Left cardiac atrium (tissue), 4 donors: ENCODE data around the gene PLK5. TPM values are rescaled to one million over a fixed set of nuclear protein-coding genes. Genes with fewer than 3 reads are reported as not detected.

Experiments
- ATAC-seq, 2 donors: fragments of 200-7000 bp; cut with Tn5 transposase; one replicate each; pipeline ENCODE4 v1.9.1; 2020; ENCODE audit warnings: mild to moderate bottlenecking in 2 of 2, moderate library complexity in 2 of 2
- DNase-seq: peaks from one replicate; pipeline ENCODE4 v3.0.0-alpha.2; 2020
- intact Hi-C, 2 donors: fragments of 100-400 bp; cut with DNase I; formaldehyde crosslinking; loops; one replicate each; pipeline versions ENCODE4 v1.14.1 to v1.15.1; 2022 to 2023
- total RNA-seq, 2 donors: library from RNA; stranded (reverse); fragmentation: NEBNext Ultra II Directional; extraction: Animal tissue kit (Norgen Biotek cat#: 25700); gene quantifications; one replicate each; pipeline ENCODE4 v1.2.1, GENCODE V29; 2021
- donor health status: DM: no; HTN: yes; CAD: no.
- donor health status: DM: no; HTN: yes; CAD: no; lungs with severe emphysema.
- donor health status: DM: yes; HTN: yes; CAD: no.
- donor health status: Dilated cardiomyopathy.

The PLK5 gene
- total RNA-seq, 2 donors from 2014 or later = not detected

- DNase-seq = peak; percentile 79
- peak; percentile 74 to 87 for ATAC-seq
- intact Hi-C loops = no loop called here
These were observed 44.6 kb downstream of the PLK5 start, which contains the start of gene MEX3D for GRCh38 chr19:1568320-1569019. TSS of gene MEX3D (minus strand) at chr19:1568325. CDS start at chr19:1568058, 267 bp downstream.

GRCh38 chr19:1569997-1570396, 46.1 kb downstream of the PLK5 start:
- intact Hi-C loops = no loop called here
- ATAC-seq = no peak
- no peak for DNase-seq

DNA sequence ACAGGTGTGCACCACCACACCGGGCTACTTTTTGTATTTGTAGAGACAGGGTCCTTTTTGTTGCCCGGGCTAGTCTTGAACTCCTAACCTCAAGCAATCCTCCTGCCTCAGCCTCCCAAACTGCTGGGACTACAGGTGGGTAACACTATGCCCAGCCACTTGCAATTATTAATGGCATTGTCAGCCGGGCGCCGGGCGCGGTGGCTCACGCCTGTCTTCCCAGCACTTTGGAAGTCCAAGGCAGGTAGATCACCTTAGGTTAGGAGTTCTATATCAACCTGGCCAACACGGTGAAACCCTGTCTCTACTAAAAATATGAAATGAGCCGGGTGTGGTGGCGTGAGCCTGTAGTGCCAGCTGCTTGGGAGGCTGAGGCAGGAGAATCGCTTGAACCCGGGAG, 47.0 kb downstream of the PLK5 start:
- intact Hi-C loops = no loop called here
- DNase-seq (no peak), ATAC-seq (no peak)

- intact Hi-C loops = no loop called here
- ATAC-seq = no peak
- DNase-seq = no peak
These were observed 47.5 kb downstream of the PLK5 start for GRCh38 chr19:1571358-1571757.

DNA sequence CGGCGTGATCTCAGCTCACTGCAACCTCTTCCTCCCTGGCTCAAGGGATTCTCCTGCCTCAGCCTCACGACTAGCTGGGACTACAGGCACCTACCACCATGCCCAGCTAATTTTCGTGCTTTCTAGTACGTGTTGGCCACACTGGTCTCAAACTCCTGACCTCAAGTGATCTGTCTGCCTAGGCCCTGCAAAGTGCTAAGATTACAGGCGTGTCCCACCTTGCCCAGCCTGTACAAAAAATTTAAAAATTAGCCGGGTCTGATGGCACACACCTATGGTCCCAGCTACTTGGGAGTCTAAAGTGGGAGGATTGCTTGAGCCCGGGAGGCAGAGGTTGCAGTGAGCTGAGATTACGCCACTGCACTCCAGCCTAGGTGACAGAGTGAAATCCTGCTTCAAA, 48.9 kb downstream of the PLK5 start:
- intact Hi-C loops = no loop called here
- DNase-seq (no peak), ATAC-seq (no peak)

DNA sequence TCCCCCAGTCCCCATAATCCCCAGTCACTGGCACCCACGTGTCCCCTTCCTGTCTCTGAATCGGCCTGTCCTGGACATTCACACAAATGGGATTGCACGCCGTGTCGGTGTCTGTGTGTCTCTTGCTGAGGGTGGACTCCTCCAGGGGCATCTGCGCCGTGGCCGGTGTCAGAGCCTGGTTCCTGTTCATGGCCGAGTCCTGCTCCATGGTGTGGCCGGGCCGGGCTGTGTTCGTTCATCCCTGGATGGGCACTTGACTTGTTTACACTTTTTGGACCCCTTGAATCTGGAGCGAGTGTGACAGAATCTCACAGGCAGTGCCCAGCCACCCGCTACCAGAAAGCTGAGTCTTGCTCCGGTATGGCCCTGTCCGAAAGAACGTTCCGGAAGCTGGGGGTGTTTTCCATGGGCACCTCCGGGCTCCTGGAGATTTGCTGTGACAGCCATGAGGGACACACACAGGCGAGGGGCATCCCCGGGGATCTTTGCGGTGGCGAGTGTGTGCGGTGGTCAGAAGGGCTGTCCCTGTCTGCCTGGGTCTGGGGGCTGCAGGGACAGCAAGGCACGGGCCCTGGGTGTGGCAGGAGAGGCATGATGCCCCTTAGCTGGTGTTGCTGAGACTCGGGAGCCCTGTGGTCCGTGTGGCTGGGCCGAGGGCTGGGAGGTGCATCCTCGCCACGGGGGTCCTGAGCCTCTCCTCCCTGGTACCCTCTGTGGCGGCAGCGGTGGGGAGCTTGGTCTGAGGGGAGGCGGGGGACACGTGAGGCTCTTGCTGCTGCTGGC, 50.7 kb downstream of the PLK5 start:
- DNase-seq (no peak), ATAC-seq (no peak)
- intact Hi-C loops = no loop called here

DNA sequence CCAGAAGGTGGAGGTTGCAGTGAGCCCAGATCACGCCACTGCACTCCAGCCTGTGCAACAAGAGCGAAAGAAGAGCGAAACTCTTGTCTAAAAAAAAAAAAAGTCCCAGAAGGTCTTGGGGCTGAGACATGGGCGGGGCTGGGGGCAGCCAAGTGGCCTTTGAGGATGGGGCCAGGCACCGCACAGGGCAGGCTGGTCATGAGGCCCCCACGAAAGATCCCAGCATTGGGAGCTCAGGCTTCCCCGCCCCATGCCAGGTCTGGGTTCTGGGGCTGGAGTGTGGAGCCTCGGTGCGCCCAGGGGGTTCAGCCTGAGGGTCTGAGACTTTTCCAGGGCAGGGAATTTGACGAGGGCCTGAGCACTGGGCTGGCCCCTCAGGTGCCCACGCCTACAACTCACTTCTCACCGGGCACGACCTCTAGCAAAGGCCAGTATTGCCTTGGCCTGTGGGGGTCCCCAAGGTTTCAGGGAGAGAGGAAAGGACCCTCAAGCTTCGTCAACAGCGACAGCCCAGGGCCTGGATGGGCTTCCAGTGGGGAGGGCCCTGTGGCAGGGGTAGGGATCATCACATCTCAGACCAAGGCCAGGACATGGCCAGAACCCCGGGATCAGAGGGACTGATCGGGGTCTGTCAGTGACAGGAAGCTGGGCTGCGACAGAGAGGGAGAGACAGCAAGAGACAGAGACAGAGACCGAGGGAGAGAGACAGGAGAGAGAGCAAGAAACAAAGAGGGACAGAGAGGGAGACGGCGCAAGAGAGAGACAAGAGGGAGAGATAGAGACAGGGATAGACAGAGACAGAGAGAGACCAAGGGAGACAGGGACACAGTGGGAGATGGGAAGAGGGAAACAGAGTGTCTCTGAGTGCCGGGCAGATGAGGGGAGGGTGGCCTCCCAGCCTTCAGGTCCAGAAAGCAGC, 51.7 kb downstream of the PLK5 start:
- ATAC-seq (no peak), DNase-seq (no peak)
- intact Hi-C loops = no loop called here

DNA sequence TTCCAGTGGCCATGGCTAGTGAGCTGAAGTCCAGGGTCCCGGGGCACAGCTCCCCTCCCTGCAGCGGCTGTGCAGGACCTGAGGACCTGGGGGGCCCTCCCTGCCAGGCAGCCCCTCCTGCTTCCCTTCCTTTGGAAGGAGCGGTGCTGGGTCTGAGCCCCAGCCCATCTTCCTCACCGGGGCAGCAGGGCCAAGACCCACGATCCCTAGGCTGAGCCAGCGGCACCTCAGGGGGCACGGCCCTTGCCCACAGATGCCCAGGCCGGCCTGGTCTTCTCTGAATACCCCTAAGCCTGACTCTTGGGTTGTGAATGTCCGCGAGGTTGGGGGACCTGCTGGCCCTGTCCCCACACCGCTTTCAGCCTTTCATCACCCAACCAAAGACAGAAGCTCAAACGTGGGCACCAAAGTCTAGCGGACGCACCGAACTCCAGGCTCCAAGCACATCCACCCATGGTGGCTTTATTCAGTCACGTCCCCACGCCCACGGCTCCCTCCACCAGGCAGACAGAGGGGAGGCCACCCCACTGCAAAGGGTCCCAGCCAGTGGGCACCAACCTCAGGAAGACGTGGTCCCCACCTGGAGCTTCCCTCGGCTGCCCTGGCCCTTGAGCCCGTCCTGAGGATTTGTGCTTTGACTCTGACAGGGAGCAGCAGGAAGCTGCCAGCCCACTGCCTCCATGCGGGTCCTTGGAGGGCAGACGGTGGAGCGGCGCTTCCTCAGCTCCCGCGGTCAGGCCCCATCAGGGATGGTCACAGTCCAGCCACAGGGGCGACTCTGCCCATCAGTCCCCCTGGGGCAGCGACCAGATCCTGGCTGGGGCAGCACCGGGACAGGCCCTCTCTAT, 52.6 kb downstream of the PLK5 start:
- intact Hi-C loops = no loop called here
- no peak for ATAC-seq
- no peak for DNase-seq

DNA sequence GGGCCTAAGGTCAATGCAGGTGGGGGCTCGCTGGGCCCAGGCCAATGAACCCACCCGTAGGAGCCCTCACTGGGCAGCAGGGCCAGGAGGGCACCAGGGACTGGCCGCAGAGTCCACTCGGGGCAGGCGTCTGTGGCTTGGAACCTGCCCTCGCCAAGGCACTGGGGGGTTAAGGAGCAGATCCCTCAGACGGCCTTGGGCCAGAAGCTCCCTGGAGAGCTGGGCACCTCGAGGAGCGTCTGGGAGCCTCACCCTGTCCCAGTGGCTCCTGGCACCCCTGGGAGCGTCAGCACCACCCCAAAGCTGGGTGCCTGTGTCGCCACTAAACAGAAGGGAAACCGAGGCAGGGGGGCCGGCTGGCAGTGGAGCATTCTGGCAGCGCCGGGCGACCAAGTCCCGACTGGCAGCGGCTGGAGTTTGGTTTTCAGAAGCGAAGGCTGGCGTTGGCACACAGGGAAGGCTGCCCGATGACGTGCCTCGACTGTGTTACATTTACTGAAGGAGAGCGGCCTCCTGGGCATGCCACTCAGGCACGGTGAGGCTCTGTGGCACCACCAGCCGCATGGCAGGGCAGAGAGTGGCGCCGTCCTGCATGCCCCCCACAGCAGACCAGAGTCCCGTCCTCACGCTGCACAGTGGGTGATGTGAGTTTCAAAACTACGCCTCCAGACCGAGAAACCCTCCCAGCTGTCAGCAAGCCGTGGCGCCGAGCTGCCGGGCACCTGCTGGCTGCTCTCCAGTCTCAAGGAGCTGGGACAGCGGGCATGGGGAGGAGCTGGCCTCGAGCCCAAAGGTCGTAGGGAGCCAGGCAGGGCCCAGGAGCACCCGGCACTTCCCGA, 53.4 kb downstream of the PLK5 start:
- DNase-seq (no peak), ATAC-seq (peak; percentile 47 to 53)
- intact Hi-C loops = no loop called here

DNA sequence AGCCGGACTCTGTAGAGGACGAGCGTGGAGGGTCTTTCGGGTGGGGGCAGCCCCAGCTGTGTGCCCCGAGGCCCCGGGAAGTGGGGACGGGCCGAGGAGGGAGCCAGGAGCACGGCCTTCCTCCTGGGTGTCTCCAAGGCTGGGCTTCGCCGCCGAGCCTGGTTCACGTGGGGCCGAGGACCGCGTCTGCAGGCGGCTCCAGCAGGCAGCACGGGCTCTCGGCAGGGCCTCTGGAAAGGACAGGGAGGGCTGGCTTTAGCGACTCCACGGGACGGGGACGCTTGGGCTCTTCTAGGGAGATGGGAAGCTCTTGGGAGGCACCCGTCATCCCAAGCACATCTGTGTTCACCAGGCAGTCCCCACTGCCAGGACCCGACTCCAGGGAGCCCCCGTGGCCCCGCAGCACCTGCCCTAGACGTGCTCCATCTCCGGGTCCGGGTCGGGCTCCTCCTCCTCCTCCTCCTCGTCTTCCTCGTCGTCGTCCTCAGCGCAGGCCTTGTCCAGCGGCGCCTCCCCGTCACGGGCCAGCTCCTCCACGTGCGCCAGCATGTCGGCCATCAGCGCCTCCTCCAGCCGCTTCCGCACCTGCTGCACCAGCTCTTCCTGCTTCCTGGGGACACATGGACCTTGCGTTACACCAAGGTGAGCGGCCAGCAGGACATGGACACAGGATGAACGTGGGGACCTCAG, 54.2 kb downstream of the PLK5 start:
- DNase-seq (no peak), ATAC-seq (peak in 1 of 2 donors; percentile 23)
- intact Hi-C loops = no loop called here

DNA sequence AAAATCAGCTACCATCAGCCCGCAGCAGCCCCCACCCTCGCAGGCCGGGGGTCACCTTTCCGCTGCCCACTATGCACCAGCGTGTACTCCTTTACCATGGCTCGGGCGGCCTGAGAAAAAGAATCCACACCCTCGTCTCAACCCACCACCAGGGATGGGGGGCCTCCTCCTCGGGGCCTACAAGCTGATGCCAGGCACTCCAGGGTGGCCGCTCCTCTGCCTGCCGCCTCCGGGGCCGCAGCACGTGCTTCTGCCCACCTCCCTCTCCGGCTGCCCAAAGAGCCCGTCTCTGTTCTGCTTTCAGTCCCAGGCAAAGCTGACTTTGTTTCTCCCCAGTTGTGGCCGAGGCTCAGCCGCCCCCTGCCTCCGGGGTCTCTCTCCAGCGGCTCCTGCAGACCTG, 55.3 kb downstream of the PLK5 start:
- intact Hi-C loops = no loop called here
- no peak for DNase-seq
- no peak for ATAC-seq

DNA sequence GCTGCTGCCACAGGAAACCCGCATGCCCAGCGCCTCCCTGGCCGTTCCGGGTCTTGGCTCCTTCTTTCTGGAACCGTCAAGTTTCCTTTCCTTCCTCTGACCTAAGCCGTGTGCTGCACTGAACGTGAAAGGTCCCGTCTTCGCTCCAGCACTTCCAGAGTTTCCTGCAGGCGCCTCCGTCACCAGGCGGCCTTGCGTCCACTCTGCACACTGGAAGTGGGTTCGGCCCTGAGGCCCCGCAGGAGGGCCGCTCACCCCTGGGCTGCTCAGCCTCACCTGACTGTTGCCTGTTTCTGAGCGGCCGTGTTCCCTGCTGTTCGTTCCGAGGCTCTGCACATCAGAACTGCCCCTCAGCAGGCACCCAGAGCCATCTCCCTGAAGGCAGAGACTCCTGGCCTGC, 56.5 kb downstream of the PLK5 start:
- intact Hi-C loops = no loop called here
- no peak for ATAC-seq

DNA sequence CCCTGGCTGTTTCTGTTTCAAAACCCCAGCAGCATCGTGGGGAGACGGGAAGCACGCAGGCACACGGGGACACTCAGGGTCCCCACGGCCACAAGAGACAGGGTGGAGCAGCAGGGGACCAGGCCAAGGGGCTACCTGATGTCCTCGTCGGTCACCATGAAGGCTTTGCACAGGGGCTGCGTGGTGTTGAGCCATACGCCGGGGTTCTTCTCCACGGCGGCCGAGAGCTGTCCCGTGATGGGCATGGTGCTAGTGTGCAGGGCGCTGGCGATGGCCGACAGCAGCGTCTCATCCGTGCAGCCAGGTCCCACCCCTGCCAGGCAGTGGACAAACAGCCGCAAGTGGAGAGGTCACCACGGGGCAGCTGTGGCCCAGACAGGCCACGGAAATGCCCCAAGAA, 57.1 kb downstream of the PLK5 start:
- no peak for DNase-seq
- ATAC-seq = no peak
- intact Hi-C loops = no loop called here

More for the DNA sequence above, 56.5 kb downstream of the PLK5 start:
- DNase-seq = no peak

GRCh38 chr19:1582201-1582600, 58.3 kb downstream of the PLK5 start:
- ATAC-seq (no peak), DNase-seq (no peak)
- intact Hi-C loops = no loop called here

- intact Hi-C loops = no loop called here
- DNase-seq (no peak), ATAC-seq (peak in 1 of 2 donors; percentile 12)
These were observed 60.8 kb downstream of the PLK5 start for GRCh38 chr19:1584500-1585242.

DNA sequence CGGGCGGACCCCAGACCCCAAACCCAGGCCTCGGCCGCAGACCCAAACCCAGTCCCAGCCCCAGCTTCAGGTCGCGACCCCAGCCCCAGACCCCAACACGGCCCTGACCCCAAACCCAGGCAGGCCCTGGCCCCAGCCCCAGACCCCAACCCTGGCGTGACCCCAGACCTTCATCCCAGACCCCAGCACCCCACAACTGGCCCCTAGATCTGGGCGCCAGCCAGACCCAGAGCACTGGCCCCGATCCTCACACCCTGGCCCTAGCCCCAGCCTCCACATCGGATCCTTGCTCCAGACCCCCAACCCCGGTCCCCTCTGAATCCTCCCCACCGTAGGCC, 61.3 kb downstream of the PLK5 start:
- DNase-seq (no peak), ATAC-seq (no peak)
- intact Hi-C loops = no loop called here
